NCI-H2029 treated with DMSO at 0.1 percent for 48 hours (cell line): ENCODE data around the gene CLEC5A.
"Not testable (repeated sequence)": the region's sequence is repeated elsewhere in the genome, so short reads cannot be mapped to it uniquely, and the experiment has no call there.

ENCODE experiments used
- DNase-seq: peaks from one replicate; lab custom pipeline; 2025; lab: John Stamatoyannopoulos, UW

The CLEC5A gene

DNA sequence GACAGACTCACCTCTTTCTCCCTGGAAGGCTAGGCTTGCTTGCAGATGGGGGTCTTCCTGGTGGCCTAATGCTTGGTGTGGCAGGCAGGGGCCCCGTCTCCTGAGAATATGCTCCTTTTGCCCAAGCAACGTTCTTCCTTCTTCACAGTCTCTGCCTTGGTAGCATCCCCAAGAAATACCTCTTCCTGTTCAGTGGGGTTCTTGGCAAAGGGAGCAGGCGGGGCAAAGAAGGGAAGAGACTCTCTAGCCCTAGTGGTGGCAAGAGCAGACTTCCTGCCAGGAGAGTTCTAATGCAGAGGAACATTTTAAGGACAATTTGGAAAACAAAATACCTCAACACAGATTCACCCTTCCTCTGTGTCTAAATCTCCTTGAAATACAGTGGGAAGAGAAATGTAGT, at the start of gene CLEC5A:
Gene CLEC5A (minus strand): TSS at position 179 of the 400 bp plus-strand sequence. CDS start 682 bp downstream, outside the sequence.
- no peak for DNase-seq

- no peak for DNase-seq
Measured at GRCh38 chr7:141993354-141993753, 46.6 kb upstream of the CLEC5A start.

GRCh38 chr7:141992688-141993087, 45.9 kb upstream of the CLEC5A start:
- DNase-seq: no peak

- no peak for DNase-seq
Measured at GRCh38 chr7:141992156-141992555, 45.4 kb upstream of the CLEC5A start.

- DNase-seq: no peak
Measured at GRCh38 chr7:141991140-141991539, 44.4 kb upstream of the CLEC5A start.

- no peak for DNase-seq
Measured at GRCh38 chr7:141990011-141990725, 43.4 kb upstream of the CLEC5A start.

- DNase-seq: not testable (repeated sequence)
Measured at GRCh38 chr7:141987803-141988202, 41.0 kb upstream of the CLEC5A start.

GRCh38 chr7:141986923-141987322, 40.1 kb upstream of the CLEC5A start:
- no peak for DNase-seq

GRCh38 chr7:141985926-141986325, 39.2 kb upstream of the CLEC5A start:
- not testable (repeated sequence) for DNase-seq

- no peak for DNase-seq
Measured at GRCh38 chr7:141979568-141979967, 32.8 kb upstream of the CLEC5A start.

DNA sequence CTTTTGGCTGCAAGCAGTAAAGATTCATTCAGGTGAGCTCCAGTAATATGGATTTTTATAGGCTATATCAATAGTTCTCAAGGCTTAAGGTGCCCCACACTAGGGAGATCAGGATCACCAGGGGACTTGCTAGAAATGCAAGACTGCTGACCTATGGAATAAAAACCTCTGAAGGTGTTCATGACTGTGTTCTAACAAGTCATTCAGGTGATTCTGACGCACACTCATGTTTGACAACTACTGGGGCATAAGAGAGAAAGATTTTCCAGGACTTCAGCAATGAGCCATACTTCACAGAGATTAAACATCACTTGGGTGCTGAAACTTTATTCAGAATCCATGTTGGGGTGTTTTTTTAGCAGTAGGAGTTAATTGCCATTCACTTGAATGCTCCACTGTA, 31.6 kb upstream of the CLEC5A start:
- DNase-seq: no peak

- DNase-seq: no peak
Measured at GRCh38 chr7:141976524-141977245, 29.9 kb upstream of the CLEC5A start.

GRCh38 chr7:141975806-141976523, 29.2 kb upstream of the CLEC5A start:
- DNase-seq: peak; percentile 79

DNA sequence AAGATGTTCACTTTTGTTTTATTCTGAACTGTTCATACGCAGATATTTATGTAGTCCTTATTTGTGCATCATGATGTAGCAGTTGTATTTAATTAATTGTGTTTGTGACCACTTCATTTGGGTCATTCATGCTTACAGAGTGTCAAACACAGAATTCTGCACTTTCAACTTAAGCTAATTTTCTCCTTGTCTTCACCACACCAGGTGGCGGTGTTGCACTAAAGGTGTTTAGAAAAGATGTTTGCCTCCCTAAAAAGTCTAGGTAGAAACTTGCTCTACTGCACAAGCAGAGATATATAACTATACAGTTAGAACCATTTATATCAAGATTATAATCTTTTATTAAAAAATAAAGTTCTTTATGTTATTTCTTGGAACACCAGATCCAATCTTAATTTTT, 28.1 kb upstream of the CLEC5A start:
- DNase-seq: no peak

DNA sequence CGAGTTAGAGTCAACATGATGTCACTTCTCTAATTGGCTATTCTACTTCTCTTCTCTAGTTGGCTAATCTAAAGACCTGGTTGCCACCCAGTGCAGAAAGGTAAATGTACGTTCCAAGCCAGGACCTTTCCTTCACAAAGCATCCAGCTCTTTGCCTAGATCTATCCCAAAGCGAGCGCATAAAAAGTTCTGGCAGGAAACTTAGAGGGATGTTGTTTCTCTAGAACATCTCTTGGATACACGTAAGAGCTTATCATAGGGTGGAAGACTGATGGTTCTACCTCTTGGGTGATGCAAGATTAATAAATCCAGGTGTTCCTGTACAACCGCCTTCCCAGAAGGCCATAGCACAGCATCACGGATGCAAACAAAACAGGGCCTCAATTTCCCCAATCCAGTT, 26.9 kb upstream of the CLEC5A start, which contains the start of gene TAS2R38:
Gene TAS2R38 (minus strand): TSS at position 101 of the 400 bp plus-strand sequence. CDS start 84 bp downstream, at position 17.
- DNase-seq: no peak

DNA sequence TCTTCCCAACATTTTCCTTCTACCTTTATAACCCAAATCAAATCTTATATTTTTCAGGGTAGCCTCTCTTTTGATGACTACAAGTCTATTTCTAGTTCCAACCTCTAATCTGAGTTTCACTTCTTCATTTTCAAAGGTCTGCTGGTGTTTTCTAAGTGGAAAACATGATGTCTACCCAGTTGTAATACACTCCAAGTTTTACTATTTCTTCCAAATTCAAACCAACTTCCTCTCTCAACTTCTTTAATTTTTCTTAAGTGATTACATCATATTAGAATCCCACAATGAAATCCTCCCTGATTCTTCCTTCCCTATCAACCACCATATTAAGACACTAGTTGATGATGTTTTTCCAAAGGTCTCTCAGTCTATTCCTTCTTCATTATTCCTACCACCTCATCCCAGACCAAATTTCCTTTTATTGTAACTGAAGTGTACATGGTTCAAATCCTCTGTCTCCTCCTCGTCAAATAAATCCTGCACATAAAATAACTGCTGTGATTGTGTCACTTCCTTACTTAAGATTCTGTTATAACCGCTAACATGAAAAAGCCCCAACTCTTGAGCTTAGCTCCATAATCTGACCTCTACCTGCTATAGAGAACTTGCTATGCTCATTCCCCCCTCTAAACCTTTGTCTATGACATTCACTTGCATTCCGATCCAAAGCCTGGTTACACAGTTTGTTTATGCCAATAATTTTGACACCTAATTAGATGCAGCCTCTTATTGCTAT, 14.1 kb upstream of the CLEC5A start:
- DNase-seq: no peak

DNA sequence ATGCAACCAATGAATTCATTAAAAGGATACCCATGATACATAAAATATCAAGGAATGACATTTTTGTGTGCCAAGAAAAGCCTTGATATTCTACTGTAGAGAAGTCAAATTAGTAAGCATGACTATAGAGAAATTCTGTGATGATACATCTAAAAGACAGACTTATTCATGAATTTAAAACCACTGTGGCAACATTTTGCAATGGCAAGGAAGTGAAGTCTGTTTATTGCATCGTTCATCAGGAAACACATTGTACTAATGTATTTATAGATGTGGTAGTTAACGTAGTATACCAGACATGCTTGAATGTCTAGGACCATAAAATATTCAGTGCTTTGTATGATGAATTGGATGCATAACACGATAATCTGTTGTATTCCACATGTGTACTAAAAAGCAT, 9.3 kb upstream of the CLEC5A start:
- DNase-seq: no peak

- DNase-seq: no peak
Measured at GRCh38 chr7:141954334-141954733, 7.6 kb upstream of the CLEC5A start.

DNA sequence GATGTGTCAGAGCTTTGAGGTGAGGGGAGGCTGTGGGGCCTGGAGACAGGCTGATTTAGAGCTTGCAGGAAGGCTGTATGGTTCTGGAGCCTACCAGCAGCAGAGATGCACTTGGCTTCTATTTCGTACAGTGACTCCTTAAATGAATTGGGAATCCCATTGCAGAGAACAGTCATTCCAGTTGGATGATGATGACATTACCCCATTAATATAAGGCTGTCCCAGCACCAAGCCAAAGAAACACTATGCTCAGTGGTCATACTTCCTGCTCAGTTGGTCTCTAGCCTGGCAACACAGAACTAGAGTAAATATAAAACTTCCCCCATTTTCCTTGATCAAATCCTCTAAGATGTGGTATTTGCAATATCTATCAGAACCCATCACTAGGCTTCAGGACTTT, 5.7 kb upstream of the CLEC5A start:
- DNase-seq: no peak

DNA sequence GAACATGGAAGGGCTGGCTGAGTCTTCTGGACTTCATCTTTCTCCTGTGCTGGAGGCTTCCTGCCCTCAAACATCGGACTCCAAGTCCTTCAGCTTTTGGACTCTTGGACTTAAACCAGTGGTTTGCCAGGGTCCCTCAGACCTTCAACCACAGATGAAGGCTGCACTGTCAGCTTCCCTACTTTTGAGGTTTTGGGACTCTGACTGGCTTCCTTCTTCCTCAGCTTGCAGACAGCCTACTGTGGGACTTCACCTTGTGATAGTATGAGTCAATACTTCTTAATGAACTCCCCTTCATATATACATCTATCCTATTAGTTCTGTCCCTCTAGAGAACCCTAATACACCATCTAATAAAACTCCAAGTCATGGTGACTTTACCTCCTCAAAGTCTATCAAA, 4.0 kb upstream of the CLEC5A start:
- DNase-seq: no peak

- DNase-seq: no peak
Measured at GRCh38 chr7:141949911-141950310, 3.1 kb upstream of the CLEC5A start.

DNA sequence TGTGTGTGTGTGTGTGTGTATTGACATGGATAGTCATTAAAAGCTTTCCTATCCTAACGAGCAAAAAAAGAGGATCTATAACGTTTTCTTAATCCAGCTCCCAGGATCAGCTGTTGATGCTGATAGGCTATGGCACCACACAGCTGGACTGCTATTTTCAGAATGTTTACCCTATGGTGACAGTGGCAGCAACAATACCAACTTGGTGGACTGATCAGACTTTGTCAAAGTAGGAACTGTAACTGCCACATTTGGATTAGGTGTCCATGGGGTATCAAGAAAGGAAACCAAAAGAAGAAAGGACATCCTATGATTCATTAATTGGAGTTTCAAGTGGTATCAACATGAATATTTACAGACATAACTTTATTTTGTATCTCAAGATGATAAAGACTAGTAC, 2.7 kb upstream of the CLEC5A start:
- no peak for DNase-seq
